NCI-H524 (cell line): ENCODE results near the gene EDAR.

Source experiments
- DNase-seq, 2 experiments: peaks; one replicate each; lab custom pipeline; 2025; lab: John Stamatoyannopoulos, UW

The EDAR gene

GRCh38 chr2:108923736-108924579, 65.1 kb downstream of the EDAR start:
- DNase-seq: no peak

GRCh38 chr2:108923019-108923700, 65.9 kb downstream of the EDAR start:
- DNase-seq: no peak

GRCh38 chr2:108922141-108922915, 66.7 kb downstream of the EDAR start:
- peak in 1 of 2 experiments; percentile 32 for DNase-seq

GRCh38 chr2:108921096-108922030, 67.7 kb downstream of the EDAR start:
- no peak for DNase-seq

GRCh38 chr2:108920686-108921085, 68.3 kb downstream of the EDAR start:
- DNase-seq: no peak

GRCh38 chr2:108919571-108920373, 69.2 kb downstream of the EDAR start:
- DNase-seq: no peak

GRCh38 chr2:108918941-108919341, 70.1 kb downstream of the EDAR start:
- no peak for DNase-seq

- DNase-seq: no peak
These were observed 70.7 kb downstream of the EDAR start for GRCh38 chr2:108918156-108918874.

GRCh38 chr2:108917526-108917925, 71.5 kb downstream of the EDAR start:
- no peak for DNase-seq

DNA sequence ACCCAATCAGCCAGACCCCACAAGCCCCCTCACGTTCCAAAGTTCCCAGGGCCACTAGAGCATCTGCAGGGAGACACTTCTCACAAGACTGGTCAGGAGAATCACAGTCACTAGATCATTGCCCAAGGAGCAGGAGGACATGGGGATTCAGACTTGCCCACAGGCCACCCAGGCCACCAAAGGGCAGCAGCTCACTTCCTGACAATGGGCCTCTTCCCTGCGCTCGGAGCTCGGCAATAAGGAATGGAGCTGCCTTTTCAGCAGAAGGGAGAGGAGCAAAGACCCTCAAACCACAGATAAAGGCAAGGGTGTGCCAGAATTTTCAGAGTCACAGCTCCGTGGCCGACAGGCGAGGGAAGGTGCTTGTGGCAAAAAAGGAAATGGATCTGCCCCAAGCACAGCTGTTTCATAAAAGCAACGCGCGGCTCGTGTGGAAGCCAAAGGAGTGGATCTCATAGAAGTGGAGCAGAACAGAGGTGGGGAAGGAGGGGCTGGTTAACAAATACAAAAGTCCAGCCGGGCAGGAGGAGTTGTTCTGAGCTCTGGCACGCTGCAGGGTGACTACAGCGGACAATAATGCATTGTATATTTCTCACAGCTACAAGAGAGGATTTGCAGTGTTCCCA, 72.1 kb downstream of the EDAR start:
- DNase-seq: no peak

- no peak for DNase-seq
These were observed 72.8 kb downstream of the EDAR start for GRCh38 chr2:108916122-108916795.

DNA sequence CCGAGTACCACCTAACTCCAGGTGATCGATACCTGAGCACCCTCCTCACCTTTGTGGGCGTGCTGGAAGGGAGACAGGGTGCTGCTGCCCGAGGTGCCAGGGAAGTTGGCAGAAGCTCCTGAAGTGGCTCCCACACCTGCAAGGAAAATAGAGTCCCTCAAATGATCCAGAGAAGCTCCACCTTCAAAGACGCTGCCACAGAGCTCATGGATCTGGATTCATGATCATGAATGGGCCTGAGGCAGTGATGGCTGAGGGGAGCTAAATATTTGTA, 76.5 kb downstream of the EDAR start:
- no peak for DNase-seq

- no peak for DNase-seq
These were observed 77.0 kb downstream of the EDAR start for GRCh38 chr2:108911807-108912628.

DNA sequence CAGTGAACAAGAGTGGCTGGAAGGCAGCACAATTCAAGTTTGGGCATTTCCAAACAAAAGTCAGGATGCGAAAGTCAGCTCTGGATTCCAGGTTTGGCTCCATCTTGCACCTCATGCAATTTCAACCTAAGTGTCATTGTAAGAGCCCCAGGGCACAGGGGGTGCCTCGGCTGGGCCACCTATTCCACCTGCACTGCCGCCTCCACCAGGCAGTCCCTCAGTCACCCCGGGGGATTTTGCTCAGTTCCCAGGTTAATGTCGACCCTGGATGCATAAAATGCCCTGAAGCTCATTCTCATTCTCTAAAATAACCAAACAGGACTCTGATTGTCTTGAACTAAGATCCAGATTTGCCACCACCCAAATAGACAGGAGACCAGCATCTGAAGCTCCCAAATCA, 77.6 kb downstream of the EDAR start:
- no peak for DNase-seq

DNA sequence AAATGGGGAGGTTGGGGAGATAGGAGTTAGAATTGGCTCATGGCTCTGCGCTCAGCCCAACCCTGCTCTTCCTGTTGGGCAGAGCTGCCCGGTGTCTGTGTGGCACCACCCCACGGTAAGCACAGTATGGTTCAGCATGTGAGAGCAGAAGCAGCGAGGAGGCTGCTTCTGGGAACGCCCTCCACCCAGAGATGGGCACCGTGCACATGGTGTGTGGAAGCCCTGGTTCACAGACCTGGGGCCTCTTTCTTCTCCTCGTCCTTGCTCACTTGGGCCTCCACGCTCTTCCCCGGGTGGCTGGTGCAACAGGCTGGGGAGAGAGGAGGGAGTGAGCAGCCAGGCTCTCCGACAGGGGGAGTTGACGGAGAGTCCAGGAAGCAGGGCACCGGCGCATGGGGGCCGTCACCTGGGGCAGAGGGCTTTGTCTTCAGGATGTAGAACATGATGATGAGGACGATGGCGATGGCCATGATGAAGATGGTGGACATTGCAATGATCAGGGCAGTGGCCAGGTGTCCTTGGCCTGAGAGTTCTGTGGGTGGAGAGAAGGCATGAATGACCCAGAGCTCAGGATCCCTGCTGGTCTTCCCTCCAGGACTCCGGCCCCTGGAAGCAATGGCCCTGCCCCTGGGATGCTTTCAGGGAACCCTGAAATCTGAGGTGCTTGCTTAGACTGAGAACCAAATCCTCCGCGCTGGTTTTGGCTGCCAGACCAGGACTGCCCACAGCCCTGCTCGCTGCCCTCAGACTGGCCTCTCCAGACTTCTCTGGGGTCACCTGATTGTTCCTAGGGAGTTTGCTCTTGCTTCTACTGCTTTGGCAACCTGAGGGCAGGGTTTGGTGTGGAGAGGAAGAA, 78.3 kb downstream of the EDAR start:
- no peak for DNase-seq

GRCh38 chr2:108910011-108910431, 79.0 kb downstream of the EDAR start:
- no peak for DNase-seq

GRCh38 chr2:108909275-108909823, 79.7 kb downstream of the EDAR start:
- no peak for DNase-seq
